ENCODE data around the gene AIF1L. TPM values are rescaled to one million over a fixed set of nuclear protein-coding genes. Genes with fewer than 3 reads are reported as not detected.

AIF1L gene
- total RNA-seq, 4 donors from 2014 or later, result 19.9 to 121 (median 38.4) TPM

GRCh38 chr9:131100445-131100844, 4.1 kb downstream of the AIF1L start:
- ATAC-seq (ENCODE audit: low FRiP score) (no peak), DNase-seq (ENCODE audit: low spot score) (no peak)

DNA sequence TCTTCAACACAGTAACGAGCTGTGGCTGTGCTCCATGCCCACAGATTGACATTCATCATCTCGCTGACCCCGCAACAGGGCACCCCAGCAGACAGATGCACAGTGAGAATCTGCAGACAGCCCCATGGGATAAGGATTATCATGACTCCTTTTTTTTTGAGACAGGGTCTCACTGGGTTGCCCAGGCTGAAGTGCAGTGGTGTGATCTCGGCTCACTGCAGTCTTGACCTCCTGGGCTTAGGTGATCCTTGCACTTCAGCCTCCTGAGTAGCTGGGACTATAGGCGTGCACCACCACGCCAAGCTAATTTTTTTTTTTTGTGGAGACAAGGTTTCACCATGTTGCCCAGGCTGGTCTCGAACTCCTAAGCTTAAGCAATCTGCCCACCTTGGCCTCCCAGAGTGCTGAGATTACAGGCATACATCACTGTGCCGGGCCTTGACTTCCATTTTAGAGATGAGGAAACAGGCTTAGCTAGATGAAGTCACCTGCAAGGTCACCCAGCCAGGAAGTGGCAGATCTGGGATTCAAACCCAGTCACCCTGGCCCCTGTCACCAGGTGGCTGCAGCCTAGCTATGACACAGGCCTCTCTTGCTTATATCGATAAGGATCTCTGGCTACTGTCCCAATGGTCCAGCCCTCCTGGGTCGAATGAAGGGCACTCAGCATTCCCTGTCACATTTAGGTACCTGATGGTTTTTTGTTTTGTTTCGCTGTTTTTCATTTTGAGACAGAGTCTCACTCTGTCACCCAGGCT, 5.1 kb downstream of the AIF1L start:
- TF ChIP-seq, protein P1, sequence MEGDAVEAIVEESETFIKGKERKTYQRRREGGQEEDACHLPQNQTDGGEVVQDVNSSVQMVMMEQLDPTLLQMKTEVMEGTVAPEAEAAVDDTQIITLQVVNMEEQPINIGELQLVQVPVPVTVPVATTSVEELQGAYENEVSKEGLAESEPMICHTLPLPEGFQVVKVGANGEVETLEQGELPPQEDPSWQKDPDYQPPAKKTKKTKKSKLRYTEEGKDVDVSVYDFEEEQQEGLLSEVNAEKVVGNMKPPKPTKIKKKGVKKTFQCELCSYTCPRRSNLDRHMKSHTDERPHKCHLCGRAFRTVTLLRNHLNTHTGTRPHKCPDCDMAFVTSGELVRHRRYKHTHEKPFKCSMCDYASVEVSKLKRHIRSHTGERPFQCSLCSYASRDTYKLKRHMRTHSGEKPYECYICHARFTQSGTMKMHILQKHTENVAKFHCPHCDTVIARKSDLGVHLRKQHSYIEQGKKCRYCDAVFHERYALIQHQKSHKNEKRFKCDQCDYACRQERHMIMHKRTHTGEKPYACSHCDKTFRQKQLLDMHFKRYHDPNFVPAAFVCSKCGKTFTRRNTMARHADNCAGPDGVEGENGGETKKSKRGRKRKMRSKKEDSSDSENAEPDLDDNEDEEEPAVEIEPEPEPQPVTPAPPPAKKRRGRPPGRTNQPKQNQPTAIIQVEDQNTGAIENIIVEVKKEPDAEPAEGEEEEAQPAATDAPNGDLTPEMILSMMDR (IDR thresholded peaks at IDR 0.05), result no peak

More at GRCh38 chr9:131100445-131100844, 4.1 kb downstream of the AIF1L start:
- TF ChIP-seq, protein P1 (IDR thresholded peaks at IDR 0.05), result no peak

GRCh38 chr9:131103024-131103423, 6.7 kb downstream of the AIF1L start:
- TF ChIP-seq, protein P1 (IDR thresholded peaks at IDR 0.05), result no peak
- no peak for ATAC-seq (ENCODE audit: low FRiP score)

More for the DNA sequence above, 5.1 kb downstream of the AIF1L start:
- no peak for DNase-seq (ENCODE audit: low spot score)
- ATAC-seq (ENCODE audit: low FRiP score), result no peak

DNA sequence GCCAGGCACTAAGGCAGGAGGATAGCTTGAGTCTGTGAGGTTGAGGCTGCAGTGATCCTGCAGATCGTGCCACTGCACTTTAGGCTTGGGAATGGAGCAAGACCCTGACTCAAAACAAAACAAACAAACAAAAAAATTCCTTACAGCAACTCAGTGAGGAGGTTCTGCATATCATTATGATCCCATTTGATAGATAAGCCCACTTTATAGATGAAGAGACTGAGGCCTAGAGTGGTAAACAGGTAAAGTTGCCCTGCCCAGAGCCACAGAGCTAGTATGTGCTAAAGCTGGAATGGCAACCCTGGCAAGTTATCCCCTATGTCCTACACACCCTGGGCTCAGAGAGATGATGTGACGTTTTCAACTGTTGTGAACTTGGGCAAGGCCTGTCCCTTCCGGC, 7.2 kb downstream of the AIF1L start:
- no peak for ATAC-seq (ENCODE audit: low FRiP score)
- TF ChIP-seq, protein P1 (IDR thresholded peaks at IDR 0.05), result no peak
- no peak for DNase-seq (ENCODE audit: low spot score)

More at GRCh38 chr9:131103024-131103423, 6.7 kb downstream of the AIF1L start:
- DNase-seq (ENCODE audit: low spot score), result no peak

- TF ChIP-seq, protein P1 (IDR thresholded peaks at IDR 0.05), result no peak
- ATAC-seq (ENCODE audit: low FRiP score), result no peak
- no peak for DNase-seq (ENCODE audit: low spot score)
Observed at GRCh38 chr9:131104016-131104740, 7.8 kb downstream of the AIF1L start.

GRCh38 chr9:131105952-131106351, 9.6 kb downstream of the AIF1L start:
- ATAC-seq (ENCODE audit: low FRiP score), result no peak
- TF ChIP-seq, protein P1 (IDR thresholded peaks at IDR 0.05), result no peak

More at GRCh38 chr9:131105952-131106351, 9.6 kb downstream of the AIF1L start:
- DNase-seq (ENCODE audit: low spot score), result no peak
